ENCODE results near the gene RAMAC. TPM values are rescaled to one million over a fixed set of nuclear protein-coding genes. Genes with fewer than 3 reads are reported as not detected.
A peak's percentile ranks its signal among the peaks of the same experiment; 100 is the strongest.
"Not testable (repeated sequence)": the region's sequence is repeated elsewhere in the genome, so short reads cannot be mapped to it uniquely, and the experiment has no call there.

Gene RAMAC
- 27.2 TPM for polyA plus RNA-seq (ENCODE audit: insufficient read length)

DNA sequence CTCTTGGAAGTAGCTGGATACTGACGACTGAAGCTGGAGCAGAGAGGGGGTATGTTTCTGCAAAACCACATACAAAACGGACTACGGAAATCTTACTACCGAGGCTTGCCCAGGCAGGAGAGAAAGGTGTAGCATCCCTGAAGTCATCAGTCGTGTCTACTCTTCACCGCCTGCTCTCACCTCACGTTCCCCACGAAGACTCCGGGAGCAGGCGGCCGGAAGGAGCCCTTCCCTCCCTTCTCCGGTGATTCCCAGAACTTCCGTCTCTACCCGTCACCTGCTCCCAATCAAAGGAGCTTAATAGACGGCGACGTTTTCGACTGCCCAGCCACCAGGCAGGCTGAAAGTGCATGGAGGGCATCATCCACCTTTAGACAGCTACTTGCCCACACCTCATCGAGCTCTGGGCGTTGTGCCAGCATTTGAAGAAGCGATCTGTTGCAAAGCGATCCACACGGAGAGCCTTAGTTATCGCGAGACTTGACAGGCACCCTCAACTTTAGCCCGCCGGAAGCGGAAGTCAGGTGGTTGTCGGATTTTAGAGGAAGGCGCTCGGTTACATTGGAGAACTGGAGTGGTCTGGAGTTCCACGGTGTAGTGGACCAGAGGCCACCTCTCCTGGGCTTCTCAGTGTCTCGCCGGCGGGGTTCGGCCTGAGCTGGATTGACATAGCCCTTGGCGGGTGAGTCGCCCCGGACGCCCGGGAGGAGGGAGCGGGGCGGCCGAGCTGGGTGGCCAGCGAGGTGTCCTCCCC, at the start of gene RAMAC:
TSS of gene RAMAC (plus strand) at position 523 of the 754 bp plus-strand sequence. CDS start 2,809 bp downstream, outside the sequence.
- peak; percentile 94 for DNase-seq

DNA sequence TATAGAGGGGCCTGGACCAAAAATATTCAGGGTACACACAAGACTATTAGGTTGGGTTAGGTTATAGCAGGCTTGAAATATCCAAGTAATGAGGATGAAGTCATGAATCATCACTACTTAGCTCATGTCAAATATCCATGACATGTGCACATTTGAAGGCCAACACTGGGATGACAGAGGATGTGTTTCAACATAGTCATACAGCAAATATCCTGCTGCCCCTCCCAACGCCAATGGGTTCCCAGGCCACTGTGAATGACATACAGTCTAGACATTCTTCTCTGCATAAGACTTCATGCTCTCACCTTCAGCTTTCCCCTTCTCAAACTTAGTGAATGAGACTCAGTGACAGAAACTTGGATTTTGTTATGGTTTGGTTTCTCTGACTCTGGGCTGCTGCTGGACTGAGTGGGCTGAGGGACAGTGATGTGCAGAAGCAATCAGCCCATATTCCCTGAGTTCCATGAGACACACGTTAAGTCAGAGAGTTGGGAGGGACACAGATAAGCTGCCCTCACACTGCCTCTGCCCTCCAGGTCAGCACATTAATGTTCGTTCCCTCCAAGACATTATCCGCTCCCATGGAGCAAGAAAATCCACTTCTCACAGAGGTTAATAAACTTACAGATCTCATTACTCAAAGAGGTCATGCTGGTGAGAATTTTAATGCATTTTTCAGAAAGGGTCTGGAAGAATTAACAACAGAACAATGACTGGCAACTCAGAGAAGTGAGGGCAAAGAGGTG, 48.9 kb upstream of the RAMAC start:
- DNase-seq = no peak

DNA sequence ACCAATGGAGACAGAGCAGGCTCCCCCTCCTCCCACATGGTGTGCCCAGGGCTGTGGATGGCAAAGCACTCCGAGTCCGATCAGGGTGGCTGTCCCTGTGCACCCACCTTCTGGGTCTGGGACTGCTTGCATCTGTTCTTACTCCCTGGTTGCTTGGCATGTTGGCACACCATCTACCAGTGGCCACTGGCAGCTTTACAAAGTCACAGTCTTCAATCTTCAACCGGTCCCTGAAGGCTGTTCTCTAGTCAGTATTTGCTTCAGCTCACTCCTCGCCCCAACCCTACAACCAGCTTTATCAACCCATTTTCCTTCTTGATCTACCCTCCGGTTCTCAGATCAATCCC, 48.3 kb upstream of the RAMAC start:
- DNase-seq = no peak

DNA sequence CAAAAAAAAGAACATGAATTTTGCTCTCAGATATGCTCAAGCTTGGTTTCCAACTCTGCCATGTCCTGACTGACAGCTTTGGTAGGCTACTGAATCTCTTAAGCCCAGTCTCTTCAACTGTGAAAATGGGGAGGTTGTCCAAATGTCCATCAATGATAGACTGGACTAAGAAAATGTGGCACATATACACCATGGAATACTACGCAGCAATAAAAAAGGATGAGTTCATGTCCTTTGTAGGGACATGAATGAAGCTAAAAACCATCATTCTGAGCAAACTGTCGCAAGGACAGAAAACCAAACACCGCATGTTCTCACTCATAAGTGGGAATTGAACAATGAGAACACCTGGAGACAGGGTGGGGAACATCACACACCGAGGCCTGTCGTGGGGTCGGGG, 46.3 kb upstream of the RAMAC start:
- DNase-seq = not testable (repeated sequence)

DNA sequence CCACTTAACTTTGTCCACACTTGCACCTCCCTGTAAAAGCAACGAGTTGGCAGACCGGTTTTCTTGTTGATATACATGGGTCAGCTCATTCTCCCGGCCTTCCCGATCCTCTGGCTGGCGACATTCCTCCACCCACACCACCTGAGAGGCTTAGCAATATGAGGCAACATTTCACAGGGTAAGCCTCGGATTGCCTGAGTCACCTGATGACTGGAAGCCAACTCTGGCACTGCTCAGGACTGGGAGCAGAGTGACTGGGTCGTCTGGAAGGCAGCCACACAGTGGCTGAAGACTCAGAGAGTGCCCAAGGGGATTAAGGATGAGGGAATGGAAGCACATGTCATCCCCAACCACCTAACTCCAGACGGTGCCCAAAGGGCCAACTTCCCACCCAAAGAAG, 43.3 kb upstream of the RAMAC start:
- DNase-seq = no peak

DNA sequence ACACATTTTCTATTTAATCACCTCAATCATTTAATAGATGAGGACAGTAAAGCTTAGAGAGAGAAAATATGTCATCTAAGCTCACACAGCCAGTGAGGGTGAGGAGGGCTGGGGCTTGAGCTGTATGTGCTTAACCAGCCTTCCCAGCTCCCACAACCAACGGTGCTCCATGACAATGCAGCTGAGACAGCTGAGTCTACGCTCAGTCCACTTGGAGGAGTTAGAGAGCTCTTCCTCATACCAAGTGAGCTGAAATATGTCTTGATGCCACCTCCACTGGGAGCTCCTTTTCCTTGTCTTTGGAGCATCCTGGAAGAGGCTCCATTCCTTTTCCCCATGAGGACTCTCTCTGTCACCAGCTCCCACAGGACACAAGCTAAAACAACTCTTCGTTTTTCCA, 42.8 kb upstream of the RAMAC start:
- DNase-seq = no peak

DNA sequence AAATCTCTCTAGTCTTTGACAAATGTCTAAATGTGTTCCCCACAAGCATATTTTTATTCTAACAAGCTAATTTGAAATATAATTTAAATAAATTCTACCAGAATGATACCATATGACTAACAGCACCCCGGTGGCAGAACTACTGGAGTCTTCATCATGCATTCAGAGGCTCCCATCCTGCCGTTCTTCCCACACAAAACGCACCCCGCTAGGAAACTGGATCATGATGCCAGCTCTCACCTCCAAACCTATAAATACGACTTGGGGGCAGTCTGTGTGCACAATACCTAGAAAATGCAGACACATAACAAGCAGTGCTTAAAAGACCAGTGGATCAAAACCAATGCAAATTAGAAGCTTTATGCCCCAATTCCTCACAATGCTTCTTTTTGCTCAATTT, 42.0 kb upstream of the RAMAC start:
- no peak for DNase-seq

DNA sequence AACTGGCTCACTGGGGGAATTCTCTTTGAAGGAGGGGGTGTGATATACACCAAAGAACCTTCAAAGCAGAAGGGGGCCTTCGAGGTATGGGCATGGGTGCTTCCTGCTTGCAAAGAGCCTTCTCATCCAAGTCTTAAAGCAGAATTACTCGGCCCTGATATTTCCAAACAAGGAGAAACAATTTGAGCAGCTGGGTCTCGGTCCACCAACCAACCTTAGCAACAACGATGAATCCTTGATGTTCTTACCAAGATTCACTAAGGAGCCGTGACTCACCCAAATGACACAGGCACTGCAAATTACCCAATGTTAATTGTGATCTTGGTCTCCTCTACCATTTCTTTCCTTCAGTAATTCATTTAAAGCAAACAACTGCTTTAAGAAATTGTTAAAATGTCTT, 41.2 kb upstream of the RAMAC start:
- DNase-seq = no peak

DNA sequence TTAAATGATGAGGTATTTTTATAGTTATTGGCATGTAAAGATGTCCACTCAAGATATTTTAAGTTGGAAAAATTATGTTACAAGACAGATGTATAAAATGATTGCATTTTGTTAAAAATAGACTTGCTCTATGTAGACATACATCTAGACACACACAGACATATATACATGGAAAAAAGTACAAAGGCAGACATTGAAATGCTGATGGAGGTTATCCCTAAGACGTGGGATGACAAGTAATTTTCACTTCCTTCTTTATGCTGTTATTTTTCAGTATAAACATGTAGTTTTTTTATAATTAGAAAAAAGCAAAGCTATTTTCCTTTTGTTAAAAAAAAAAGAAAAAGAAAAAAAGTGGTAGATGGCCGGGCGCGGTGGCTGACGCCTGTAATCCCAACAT, 40.7 kb upstream of the RAMAC start:
- DNase-seq = no peak

DNA sequence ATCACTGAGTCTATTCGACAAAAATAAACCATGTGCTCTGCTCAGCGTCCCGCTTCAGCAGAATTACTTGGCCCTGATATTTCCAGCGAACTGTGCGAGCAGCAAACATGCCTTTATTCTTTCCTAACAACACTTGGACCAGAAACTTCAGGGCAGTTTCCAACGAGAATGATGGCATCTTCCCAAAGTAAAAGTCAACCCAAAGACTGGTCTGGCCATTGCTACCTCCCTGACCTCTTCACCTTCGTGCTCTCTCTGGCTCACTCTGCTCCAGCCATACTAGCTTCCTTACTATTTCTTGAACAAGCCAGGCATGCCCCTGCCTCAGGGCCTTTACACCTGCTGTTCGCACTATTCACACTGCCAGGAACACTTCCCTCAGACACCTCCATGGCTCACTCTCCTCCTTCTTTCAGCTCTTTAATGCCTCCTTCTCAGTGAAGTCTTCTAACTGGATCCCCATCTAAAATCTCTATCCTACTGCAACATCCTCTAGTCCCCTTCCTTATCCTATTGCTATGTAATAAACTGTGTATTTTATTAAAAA, 39.8 kb upstream of the RAMAC start:
- no peak for DNase-seq

DNA sequence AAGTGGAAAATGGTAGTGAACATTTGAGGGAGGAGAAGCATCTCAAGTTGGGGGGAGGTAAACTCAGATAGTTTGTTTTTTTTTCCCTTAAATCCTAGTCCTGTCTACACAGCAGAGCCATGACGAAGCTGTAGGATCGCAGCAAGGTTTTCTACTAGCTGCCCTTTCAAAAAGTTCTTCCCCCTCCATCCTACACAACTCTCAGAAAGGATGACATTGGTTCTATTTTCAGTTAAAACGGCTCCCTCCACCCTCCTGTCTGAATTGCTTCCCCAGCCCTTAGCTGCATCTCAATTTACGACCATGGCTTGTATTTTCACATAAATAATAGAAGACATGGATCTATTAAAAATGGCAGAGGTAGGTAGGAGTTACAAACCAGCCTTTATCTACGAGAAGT, 35.7 kb upstream of the RAMAC start:
- no peak for DNase-seq

DNA sequence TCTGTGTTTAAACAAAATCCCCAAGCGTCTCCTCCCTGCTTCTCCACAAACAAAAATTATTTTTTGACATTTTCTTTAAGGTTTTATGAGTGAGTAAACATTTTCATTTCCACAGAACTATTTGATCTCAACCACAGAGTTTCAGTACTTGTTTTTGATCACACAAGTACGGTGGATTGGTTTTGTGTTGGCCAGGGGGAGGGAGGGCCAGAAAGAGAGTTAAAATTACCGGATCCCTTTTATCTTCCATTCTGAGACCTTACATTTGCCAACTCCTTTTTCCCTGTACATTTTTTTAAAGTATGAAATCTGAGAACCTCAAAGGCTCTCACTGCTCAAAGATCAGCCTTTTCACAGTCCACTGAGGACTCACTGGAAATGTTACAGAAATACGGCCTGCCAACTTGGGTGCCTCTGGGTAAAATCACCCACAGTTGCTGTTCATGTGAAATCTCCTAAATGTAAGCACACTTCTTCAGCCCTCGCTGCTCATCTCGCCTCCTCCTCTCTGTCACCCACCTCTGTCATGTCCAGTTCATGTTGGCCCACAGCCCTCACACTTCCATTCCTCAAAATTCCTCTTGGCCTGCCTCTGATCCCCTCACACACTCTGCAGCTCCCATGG, 35.2 kb upstream of the RAMAC start:
- DNase-seq = no peak

DNA sequence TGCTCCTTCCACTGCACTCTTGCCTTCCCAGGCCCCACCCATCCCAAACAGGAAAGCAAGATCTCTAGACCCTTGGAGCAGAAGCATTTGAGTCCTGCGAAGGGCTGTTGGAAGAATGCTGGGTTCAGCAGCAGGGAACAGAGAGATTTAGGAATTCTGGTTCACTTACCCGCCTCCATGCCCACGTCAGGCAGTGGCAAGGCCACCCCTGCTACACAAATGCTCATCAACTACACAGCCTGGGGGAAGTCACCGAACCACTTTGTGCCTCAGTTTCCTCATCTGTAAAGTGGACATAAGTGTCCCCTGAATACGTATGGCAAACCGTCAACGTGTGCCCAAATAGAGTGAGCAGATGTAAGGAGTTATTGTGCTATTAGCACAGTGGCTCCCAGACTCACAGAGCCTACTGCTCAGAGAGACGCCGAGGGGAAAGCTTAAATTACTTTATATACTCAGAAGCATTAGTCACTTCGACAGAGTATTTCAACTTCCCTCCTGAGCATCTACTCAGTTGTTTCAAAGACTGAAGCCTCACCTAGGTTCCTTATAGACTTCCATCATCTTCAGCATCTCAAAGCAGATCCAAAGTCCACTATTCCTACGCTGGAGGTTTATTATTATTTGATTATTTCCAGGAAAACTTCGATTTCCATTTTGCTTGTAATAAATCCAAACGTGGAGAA, 34.4 kb upstream of the RAMAC start:
- no peak for DNase-seq

DNA sequence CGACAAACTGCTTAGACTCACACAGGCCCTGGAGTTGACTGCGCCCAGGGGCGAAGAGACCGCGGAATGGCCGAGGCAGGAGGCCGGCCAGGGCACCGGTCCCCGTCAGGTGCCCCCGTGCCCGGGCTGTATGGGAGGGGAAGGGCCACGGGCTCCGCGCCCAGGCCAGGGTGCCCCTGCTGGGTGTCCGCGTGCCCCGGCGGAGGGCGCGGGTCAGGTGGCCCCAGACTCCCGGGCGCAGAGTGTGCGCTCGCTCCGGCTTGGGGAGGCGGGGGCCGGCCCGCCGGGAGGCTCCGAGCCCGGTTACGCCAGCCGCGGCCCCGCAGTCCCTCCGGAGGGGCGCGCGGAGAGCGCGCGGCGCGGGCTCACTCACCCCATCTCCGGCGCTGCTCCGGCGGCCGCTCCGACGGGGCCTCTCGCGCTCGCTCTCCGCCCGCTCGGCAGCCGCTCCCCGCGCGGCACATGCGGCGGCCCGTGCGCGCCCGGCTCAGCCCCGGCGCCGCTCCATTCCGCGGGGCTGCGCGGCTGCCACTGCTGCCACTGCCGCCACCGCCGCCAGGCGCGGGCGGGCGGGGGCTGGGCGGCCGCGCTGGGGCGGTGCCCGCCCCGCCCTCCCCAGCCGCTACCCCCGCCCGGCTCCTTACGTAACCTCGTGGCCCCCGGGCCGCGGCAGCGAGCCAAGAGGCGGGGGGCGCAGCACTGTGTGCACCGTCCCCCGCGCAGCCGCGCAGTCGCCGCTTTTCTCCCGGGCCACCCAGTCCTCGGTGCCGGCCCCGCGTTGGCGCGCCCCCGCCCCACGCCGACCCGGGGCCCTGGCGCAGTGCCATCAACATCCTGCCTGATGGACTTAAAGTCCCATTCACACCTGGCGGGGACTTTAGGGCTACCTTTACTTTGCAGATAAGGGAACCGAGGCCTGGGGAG, 33.6 kb upstream of the RAMAC start, which contains the start of gene HOMER2:
TSS of gene HOMER2 (minus strand) at position 563 of the 924 bp plus-strand sequence. CDS start at position 378, 185 bp downstream.
- no peak for DNase-seq

DNA sequence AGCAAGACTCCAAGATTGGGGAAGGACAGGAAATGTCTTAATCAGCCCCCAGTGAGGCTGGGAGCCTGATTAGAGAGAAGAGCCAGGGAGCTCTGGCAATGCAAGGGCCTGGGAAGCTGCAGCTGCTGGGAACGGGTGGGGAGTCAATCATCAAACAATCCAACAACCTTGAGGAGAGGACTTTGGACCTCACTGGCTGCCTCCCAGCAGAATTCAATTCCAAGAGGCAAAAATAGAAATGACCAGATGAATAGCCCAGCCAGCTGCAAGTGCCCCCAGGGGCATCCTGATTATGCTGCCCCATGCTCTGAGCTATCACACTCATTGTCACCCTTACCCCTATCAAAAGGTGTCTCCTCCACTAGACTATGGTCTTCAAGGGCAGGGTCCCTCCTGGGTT, 27.4 kb upstream of the RAMAC start:
- DNase-seq = no peak

DNA sequence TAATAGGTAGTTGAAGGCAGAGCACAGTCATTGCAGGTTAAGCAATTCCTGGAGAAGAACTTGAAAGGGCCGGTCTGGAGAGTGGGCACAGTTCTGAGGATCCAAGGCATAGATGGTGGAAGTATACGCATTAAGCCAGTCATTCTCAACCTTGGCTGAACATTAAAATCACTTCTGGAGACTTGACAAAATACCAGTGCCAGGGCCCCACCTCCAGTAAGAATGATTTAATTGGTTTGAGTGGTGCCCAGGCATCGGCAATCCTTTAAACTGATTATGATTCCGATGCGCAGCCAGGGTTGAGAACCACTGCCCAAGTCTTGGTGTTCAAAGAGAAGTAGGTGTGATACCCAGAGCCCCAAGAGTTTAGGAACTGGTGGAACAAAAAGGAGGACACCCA, 26.6 kb upstream of the RAMAC start:
- DNase-seq = no peak

DNA sequence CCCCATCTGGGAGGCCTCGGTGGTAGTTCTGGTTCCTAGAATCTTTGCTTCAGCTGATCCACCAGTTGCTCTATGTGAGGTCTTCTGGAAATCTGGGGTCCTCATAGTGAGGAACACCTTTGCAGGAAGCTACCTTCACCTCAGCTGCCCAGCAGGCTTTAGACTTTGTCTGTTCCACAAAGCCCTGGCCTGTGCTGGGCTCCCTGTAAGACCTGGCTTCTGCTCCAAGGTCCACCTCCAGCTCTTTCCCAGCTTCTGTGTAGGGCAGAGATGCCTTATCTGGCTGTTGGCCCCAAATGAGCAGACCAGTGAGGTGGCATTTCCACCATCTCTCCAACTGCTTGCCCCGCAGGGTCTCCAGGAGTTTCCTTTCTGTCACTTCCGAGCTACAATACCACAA, 25.2 kb upstream of the RAMAC start:
- DNase-seq = no peak

DNA sequence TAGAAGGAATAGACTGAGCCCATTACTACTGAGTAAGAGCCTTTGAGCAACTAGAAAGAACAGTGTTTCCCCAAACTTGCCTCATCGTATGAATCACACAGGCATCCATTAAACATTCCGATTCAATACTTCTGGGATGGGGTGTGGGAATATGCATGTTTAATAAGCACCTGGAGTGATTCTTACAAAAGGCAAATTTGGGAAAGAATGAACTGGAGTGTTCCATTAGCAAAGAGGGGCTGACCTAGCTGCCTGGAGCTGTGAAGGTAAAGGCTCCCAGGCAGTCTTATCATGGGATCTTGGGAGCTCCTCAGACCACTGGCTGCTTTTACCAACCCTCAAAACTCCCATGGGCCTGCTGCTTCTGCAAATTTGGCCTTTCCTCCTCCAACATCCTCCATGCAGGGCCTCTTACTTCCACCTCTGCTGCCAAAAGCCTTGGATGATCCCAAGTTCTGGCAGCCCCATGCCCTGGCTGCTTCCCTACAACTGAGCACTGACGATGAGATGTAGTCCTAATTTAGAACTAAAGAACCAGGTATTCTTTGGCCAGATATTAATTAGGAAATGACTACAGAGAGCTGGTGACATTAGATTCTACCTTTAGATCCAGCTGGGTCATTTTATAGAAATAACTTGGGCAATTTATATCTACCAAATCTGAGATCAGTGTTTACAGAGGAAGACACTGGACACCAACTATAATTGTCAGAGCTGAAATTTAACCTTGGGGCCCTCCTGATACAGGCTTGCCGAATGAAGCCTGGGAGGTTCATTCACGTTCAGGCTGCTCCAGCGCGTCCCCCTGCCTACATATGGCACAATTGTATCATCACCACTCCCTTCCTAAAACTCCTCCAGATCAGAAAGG, 22.3 kb upstream of the RAMAC start:
- DNase-seq = no peak

DNA sequence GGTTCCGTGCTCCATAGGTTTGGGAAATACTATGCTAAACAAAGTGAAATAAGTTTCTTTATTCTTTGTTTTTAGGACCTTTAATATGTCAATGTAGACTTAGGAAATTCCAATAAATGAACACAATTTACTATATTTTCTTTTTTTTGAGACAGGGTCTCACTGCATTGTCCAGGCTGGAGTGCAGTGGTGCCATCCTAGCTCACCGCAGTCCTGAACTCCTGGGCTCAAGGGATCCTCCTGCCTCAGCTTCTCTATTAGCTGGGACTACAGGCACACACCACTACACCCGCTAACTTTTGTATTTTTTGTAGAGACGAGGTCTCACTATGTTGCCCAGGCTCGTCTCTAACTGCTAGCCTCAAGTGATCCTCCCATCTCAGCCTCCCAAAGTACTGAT, 21.1 kb upstream of the RAMAC start:
- DNase-seq = no peak

DNA sequence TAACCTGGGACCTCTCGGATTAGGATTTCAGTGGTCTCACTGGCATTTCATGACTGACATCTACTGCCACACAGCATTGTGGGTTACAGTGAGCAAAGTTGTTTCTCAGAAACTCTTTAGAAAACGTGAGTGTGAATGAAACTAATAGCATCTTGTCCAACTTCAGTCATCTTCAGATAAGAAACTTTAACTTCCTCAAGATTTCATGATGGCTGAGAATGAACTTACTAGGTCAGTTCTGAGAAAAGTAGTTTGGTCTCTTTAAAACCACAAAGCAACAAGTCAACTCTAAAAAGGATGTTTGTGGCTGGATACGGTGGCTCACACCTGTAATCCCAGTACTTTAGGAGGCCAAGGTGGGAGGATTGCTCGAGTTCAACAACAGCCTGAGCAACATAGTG, 19.3 kb upstream of the RAMAC start:
- no peak for DNase-seq

DNA sequence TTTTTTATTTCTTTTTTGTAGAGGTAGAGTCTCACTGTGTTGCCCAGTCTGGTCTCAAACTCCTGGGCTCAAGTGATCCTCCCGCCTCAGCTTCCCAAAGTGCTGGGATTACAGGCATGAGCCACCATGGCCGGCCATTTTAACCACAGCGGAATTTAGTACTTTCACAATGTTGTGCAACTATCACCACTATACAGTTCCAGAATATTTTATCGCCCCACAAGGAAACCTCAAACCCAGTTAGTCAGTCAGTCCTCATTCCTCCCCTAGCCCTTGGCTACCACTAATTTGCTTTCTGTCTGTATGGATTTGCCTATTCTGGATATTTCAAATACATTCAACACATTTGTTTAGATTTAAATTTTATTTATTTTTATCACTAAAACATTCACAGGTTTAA, 17.9 kb upstream of the RAMAC start:
- DNase-seq = no peak

Data from hindlimb muscle (tissue), 1 donor.